PFSK-1 (cell line): Measurements from ENCODE around the gene SMIM1.

Experiments
- POLR2AphosphoS5 ChIP-seq: IDR thresholded peaks from 2 replicates; pipeline ENCODE4 v1.6.1; 2012; ENCODE audit warnings: low read depth, mild to moderate bottlenecking, control low read depth, low read length, moderate library complexity
- SIN3A ChIP-seq: IDR thresholded peaks from 2 replicates; pipeline ENCODE4 v1.6.1; 2012; ENCODE audit warnings: mild to moderate bottlenecking, low read length, moderate library complexity, borderline replicate concordance; ENCODE audit not compliant: insufficient read depth
- TF ChIP-seq, protein P1 (sequence below), 2 experiments: IDR thresholded peaks; 2 replicates each; pipeline versions ENCODE4 v1.6.1 to v1.8.0; 2011 to 2012; ENCODE audit warnings: low read depth in 2 of 2, low read length in 2 of 2, control low read depth in 1 of 2, inconsistent platforms in 1 of 2, mild to moderate bottlenecking in 1 of 2, moderate library complexity in 1 of 2; ENCODE audit not compliant: insufficient read depth in 1 of 2

- TF ChIP-seq, protein P1, sequence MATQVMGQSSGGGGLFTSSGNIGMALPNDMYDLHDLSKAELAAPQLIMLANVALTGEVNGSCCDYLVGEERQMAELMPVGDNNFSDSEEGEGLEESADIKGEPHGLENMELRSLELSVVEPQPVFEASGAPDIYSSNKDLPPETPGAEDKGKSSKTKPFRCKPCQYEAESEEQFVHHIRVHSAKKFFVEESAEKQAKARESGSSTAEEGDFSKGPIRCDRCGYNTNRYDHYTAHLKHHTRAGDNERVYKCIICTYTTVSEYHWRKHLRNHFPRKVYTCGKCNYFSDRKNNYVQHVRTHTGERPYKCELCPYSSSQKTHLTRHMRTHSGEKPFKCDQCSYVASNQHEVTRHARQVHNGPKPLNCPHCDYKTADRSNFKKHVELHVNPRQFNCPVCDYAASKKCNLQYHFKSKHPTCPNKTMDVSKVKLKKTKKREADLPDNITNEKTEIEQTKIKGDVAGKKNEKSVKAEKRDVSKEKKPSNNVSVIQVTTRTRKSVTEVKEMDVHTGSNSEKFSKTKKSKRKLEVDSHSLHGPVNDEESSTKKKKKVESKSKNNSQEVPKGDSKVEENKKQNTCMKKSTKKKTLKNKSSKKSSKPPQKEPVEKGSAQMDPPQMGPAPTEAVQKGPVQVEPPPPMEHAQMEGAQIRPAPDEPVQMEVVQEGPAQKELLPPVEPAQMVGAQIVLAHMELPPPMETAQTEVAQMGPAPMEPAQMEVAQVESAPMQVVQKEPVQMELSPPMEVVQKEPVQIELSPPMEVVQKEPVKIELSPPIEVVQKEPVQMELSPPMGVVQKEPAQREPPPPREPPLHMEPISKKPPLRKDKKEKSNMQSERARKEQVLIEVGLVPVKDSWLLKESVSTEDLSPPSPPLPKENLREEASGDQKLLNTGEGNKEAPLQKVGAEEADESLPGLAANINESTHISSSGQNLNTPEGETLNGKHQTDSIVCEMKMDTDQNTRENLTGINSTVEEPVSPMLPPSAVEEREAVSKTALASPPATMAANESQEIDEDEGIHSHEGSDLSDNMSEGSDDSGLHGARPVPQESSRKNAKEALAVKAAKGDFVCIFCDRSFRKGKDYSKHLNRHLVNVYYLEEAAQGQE (IDR thresholded peaks at IDR 0.05; ENCODE audit: insufficient read depth in 1 of 2, low read depth in 2 of 2, low read length in 2 of 2): no peak
- TF ChIP-seq POLR2AphosphoS5: no peak
- TF ChIP-seq SIN3A: no peak
Observed at GRCh38 chr1:3733883-3734589, 38.5 kb upstream of the SMIM1 start.
